WI38 (cell line): Measurements from ENCODE around the gene CDC42.

Experiments used
- H3K4me3 ChIP-seq: 2 replicates; pipeline ENCODE4 v1.5.1; 2011; ENCODE audit warnings: low read depth, mild to moderate bottlenecking, control low read depth, low read length
- TF ChIP-seq, protein P1 (sequence below): IDR thresholded peaks from 2 replicates; pipeline ENCODE4 v1.5.1; 2012; ENCODE audit warnings: low read depth, mild to moderate bottlenecking, control low read depth, low read length

CDC42 gene

GRCh38 chr1:22107126-22107525 is 54.6 kb downstream of the CDC42 start:
- no peak overlapping the region for H3K4me3 ChIP-seq
- TF ChIP-seq, protein P1, sequence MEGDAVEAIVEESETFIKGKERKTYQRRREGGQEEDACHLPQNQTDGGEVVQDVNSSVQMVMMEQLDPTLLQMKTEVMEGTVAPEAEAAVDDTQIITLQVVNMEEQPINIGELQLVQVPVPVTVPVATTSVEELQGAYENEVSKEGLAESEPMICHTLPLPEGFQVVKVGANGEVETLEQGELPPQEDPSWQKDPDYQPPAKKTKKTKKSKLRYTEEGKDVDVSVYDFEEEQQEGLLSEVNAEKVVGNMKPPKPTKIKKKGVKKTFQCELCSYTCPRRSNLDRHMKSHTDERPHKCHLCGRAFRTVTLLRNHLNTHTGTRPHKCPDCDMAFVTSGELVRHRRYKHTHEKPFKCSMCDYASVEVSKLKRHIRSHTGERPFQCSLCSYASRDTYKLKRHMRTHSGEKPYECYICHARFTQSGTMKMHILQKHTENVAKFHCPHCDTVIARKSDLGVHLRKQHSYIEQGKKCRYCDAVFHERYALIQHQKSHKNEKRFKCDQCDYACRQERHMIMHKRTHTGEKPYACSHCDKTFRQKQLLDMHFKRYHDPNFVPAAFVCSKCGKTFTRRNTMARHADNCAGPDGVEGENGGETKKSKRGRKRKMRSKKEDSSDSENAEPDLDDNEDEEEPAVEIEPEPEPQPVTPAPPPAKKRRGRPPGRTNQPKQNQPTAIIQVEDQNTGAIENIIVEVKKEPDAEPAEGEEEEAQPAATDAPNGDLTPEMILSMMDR = no peak

GRCh38 chr1:22108339-22109105 is 56.0 kb downstream of the CDC42 start:
- TF ChIP-seq, protein P1 = no peak
- no peak overlapping the region for H3K4me3 ChIP-seq

GRCh38 chr1:22110016-22110415 is 57.5 kb downstream of the CDC42 start:
- H3K4me3 ChIP-seq = no peak overlapping the region
- TF ChIP-seq, protein P1 = no peak

GRCh38 chr1:22111115-22111514 is 58.6 kb downstream of the CDC42 start:
- TF ChIP-seq, protein P1 = no peak

DNA sequence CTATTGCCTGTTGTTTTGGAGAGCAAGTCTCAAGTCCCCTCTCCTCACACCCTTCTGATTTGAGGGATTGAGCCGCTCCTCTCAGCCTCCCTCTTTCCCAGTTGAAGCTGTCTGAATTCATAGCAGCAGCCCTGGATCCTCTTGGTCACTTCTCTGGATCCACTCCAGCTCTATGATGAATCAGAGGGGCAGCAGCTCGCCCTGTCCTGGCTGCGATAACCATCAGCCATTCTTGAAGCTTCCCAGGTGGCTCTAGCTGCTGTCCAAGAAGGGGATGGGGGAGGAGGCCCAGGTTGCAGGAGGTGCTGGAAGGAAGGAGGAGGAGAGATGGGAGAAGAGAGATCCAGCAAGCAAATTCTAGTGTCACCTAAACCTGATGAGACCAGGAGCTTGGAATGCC is 59.1 kb downstream of the CDC42 start:
- no peak overlapping the region for H3K4me3 ChIP-seq
- TF ChIP-seq, protein P1 = no peak

More at GRCh38 chr1:22111115-22111514, 58.6 kb downstream of the CDC42 start:
- H3K4me3 ChIP-seq = no peak overlapping the region

DNA sequence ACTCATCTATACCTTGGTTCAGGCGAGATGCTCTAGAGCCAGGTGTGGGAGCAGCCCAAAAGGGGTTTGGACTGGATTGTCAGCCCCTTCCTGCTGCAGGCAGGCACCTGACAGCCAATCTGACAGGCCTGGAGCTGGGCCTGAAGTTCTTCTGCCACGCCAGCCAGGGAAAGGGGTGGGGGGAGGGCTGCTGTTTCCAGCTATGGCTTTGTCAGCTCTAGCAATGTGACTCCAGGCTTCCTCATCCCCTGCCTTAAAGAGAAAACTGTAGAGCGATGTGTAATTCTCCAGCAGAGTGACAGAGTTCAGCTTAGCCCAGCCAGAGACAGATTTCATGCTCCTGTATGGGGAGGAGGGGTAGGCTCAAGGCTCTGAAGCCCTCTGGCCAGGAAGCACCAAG is 60.0 kb downstream of the CDC42 start:
- TF ChIP-seq, protein P1 = no peak
- H3K4me3 ChIP-seq = no peak overlapping the region

- TF ChIP-seq, protein P1 = no peak
- H3K4me3 ChIP-seq = no peak overlapping the region
Measured at GRCh38 chr1:22114083-22115012, 61.8 kb downstream of the CDC42 start.
